HCT116 (cell line): ENCODE results near the gene AP3B1. TPM values are rescaled to one million over a fixed set of nuclear protein-coding genes. Genes with fewer than 3 reads are reported as not detected.

Experiments
- ATAC-seq: fragments of 200-7000 bp; cut with Tn5 transposase; 2 replicates; pipeline ENCODE4 v1.9.1; 2020; ENCODE audit warnings: mild to moderate bottlenecking, moderate library complexity
- BruUV-seq: library from RNA; stranded (reverse); fragments of 400-500 nt; replicated peaks from 2 replicates; lab custom pipeline; 2021; lab: Mats Ljungman, UMichigan
- CTCF ChIA-PET: fragments of 300-600 bp; sonication (Branson Sonifier 250); formaldehyde crosslinking; loops from one replicate; lab custom pipeline; 2021; ENCODE audit warnings: antibody characterized with exemption; lab: Charles Lee
- POLR2A ChIA-PET: fragments of 300-600, 350-600 bp; sonication (Branson Sonifier 250); formaldehyde crosslinking; loops from one replicate; lab custom pipeline; 2021; ENCODE audit warnings: antibody characterized with exemption; lab: Charles Lee
- RAD21 ChIA-PET, 2 experiments: fragments of 300-600 bp; sonication (Branson Sonifier 250); formaldehyde crosslinking; loops; one replicate each; lab custom pipeline; 2023; ENCODE audit warnings: low total read pairs in 2 of 2; ENCODE audit not compliant: uncharacterized antibody in 2 of 2, unreplicated experiment in 2 of 2, low non-redundant PET in 1 of 2; lab: Charles Lee
- DNase-seq: peaks from one replicate; pipeline ENCODE4 v3.0.0-alpha.2; 2010; ENCODE audit warnings: low read depth, low spot score
- H2AFZ ChIP-seq: fragments of 200-600 bp; shearing (Covaris generic), sonication (generic); 2 replicates; pipeline ENCODE4 v1.6.1; 2017; ENCODE audit warnings: low read depth, mixed run types, mixed read lengths, antibody characterized with exemption, low read length; ENCODE audit not compliant: poor library complexity, severe bottlenecking
- H3K27ac ChIP-seq: 2 replicates; pipeline ENCODE4 v1.5.1; 2012; ENCODE audit warnings: low read depth, low read length
- H3K27me3 ChIP-seq: fragments of 200-600 bp; sonication (generic); 2 replicates; pipeline ENCODE4 v1.6.1; 2016; ENCODE audit warnings: mixed run types, low read length, mixed read lengths; ENCODE audit not compliant: insufficient read depth
- H3K36me3 ChIP-seq, 2 experiments: fragments of 200-500 bp in 1 of 2; fragments of 200-600 bp in 1 of 2; sonication (Bioruptor generic) in 1 of 2; sonication (generic) in 1 of 2; 2 replicates each; pipeline versions ENCODE4 v1.5.1 to v1.6.1; 2014 to 2016; ENCODE audit warnings: low read length in 2 of 2, inconsistent platforms in 1 of 2, mixed read lengths in 1 of 2, mixed run types in 1 of 2; ENCODE audit not compliant: insufficient read depth in 2 of 2, control insufficient read depth in 1 of 2
- H3K4me1 ChIP-seq, 2 experiments: fragments of 200-600 bp in 1 of 2; sonication (generic) in 1 of 2; 2 replicates each; pipeline versions ENCODE4 v1.5.1 to v1.6.1; 2012 to 2017; ENCODE audit warnings: low read length in 2 of 2, inconsistent platforms in 1 of 2, mild to moderate bottlenecking in 1 of 2, mixed read lengths in 1 of 2, mixed run types in 1 of 2, moderate library complexity in 1 of 2; ENCODE audit not compliant: insufficient read depth in 2 of 2, control insufficient read depth in 1 of 2
- H3K4me2 ChIP-seq: fragments of 200-600 bp; sonication (generic); 2 replicates; pipeline ENCODE4 v1.6.1; 2017; ENCODE audit warnings: mixed run types, low read length, mixed read lengths
- H3K4me3 ChIP-seq, 2 experiments: fragments of 200-600 bp in 1 of 2; sonication (generic) in 1 of 2; replicated peaks in 1 of 2; 2 replicates each; pipeline ENCODE4 v1.5.1; 2011 to 2016; ENCODE audit warnings: low read length in 2 of 2, control low read depth in 1 of 2, low read depth in 1 of 2, mild to moderate bottlenecking in 1 of 2, mixed read lengths in 1 of 2, mixed run types in 1 of 2
- H3K79me2 ChIP-seq: fragments of 200-600 bp; sonication (generic); 2 replicates; pipeline ENCODE4 v1.6.1; 2017; ENCODE audit warnings: mild to moderate bottlenecking, mixed run types, low read length, moderate library complexity, mixed read lengths; ENCODE audit not compliant: insufficient read depth
- H3K9ac ChIP-seq: fragments of 200-600 bp; sonication (generic); 2 replicates; pipeline ENCODE4 v1.6.1; 2016; ENCODE audit warnings: low read length, mixed read lengths
- H3K9me2 ChIP-seq: fragments of 200-600 bp; sonication (generic), shearing (Covaris generic); 2 replicates; pipeline ENCODE4 v1.6.1; 2017; ENCODE audit warnings: mixed run types, mild to moderate bottlenecking, moderate library complexity; ENCODE audit not compliant: insufficient read depth
- H3K9me3 ChIP-seq, 2 experiments: fragments of 200-500 bp in 1 of 2; fragments of 200-600 bp in 1 of 2; sonication (Bioruptor generic) in 1 of 2; sonication (generic) in 1 of 2; 2 replicates each; pipeline ENCODE4 v1.6.1; 2014 to 2017; ENCODE audit warnings: low read length in 2 of 2, mixed read lengths in 2 of 2, inconsistent platforms in 1 of 2, low read depth in 1 of 2, mild to moderate bottlenecking in 1 of 2, mixed run types in 1 of 2, moderate library complexity in 1 of 2; ENCODE audit not compliant: control insufficient read depth in 1 of 2, insufficient read depth in 1 of 2
- H4K20me1 ChIP-seq: fragments of 200-600 bp; sonication (generic), shearing (Covaris generic); 2 replicates; pipeline ENCODE4 v1.6.1; 2017; ENCODE audit warnings: mixed run types, mild to moderate bottlenecking, moderate library complexity; ENCODE audit not compliant: insufficient read depth
- ATF3 ChIP-seq: IDR thresholded peaks from 2 replicates; pipeline ENCODE4 v1.6.1; 2012
- CBX3 ChIP-seq: IDR thresholded peaks from 2 replicates; pipeline ENCODE4 v1.6.1; 2012; ENCODE audit warnings: low read depth
- CTCF ChIP-seq, 3 experiments: fragments of 200-600 bp in 1 of 3; sonication (generic) in 1 of 3; IDR thresholded peaks in 2 of 3; conservative IDR thresholded peaks in 1 of 3; 2 replicates each; pipeline ENCODE4 v1.5.1; 2012 to 2017; ENCODE audit warnings: low read depth in 2 of 3, low read length in 2 of 3, antibody characterized with exemption in 1 of 3, borderline replicate concordance in 1 of 3, control low read depth in 1 of 3, mild to moderate bottlenecking in 1 of 3, mixed read lengths in 1 of 3, mixed run types in 1 of 3, moderate library complexity in 1 of 3; ENCODE audit not compliant: insufficient read depth in 1 of 3
- EGR1 ChIP-seq: IDR thresholded peaks from 2 replicates; pipeline ENCODE4 v1.6.1; 2012; ENCODE audit warnings: low read depth
- EZH2 ChIP-seq: fragments of 200-600 bp; sonication (generic); IDR thresholded peaks from 2 replicates; pipeline ENCODE4 v1.6.1; 2017; ENCODE audit warnings: antibody characterized with exemption, mixed run types
- EZH2phosphoT487 ChIP-seq: fragments of 200-600 bp; IDR thresholded peaks from 2 replicates; pipeline ENCODE4 v1.6.1; 2018; ENCODE audit warnings: antibody characterized with exemption, borderline replicate concordance
- FOSL1 ChIP-seq: IDR thresholded peaks from 2 replicates; pipeline ENCODE4 v1.6.1; 2012; ENCODE audit warnings: low read depth
- JUND ChIP-seq: IDR thresholded peaks from 2 replicates; pipeline ENCODE4 v1.6.1; 2012
- MAX ChIP-seq: IDR thresholded peaks from 2 replicates; pipeline ENCODE4 v1.6.1; 2012
- POLR2A ChIP-seq: IDR thresholded peaks from 2 replicates; pipeline ENCODE4 v1.7.0; 2011; ENCODE audit warnings: borderline replicate concordance; ENCODE audit not compliant: insufficient read depth, insufficient read length; ENCODE audit errors: extremely low read depth
- POLR2AphosphoS5 ChIP-seq: IDR thresholded peaks from 2 replicates; pipeline ENCODE4 v1.6.1; 2011; ENCODE audit warnings: mild to moderate bottlenecking, low read depth, low read length, moderate library complexity
- RAD21 ChIP-seq: IDR thresholded peaks from 2 replicates; pipeline ENCODE4 v1.6.1; 2012; ENCODE audit warnings: low read depth, mild to moderate bottlenecking
- REST ChIP-seq: IDR thresholded peaks from 2 replicates; pipeline ENCODE4 v1.6.1; 2012; ENCODE audit warnings: low read depth
- SP1 ChIP-seq: IDR thresholded peaks from 2 replicates; pipeline ENCODE4 v1.6.1; 2012; ENCODE audit warnings: low read depth
- SRF ChIP-seq: IDR thresholded peaks from 2 replicates; pipeline ENCODE4 v1.6.1; 2012; ENCODE audit warnings: low read depth
- TCF7L2 ChIP-seq: IDR thresholded peaks from 2 replicates; pipeline ENCODE4 v1.7.0; 2011; ENCODE audit warnings: borderline replicate concordance, inconsistent platforms; ENCODE audit not compliant: insufficient read depth, insufficient read length; ENCODE audit errors: extremely low read depth
- YY1 ChIP-seq: IDR thresholded peaks from 2 replicates; pipeline ENCODE4 v1.6.1; 2011; ENCODE audit warnings: low read length, low read depth, moderate library complexity, mild to moderate bottlenecking; ENCODE audit not compliant: insufficient replicate concordance; ENCODE audit errors: extremely low read depth
- ZBTB33 ChIP-seq: IDR thresholded peaks from 2 replicates; pipeline ENCODE4 v1.6.1; 2011; ENCODE audit warnings: mild to moderate bottlenecking, low read length, moderate library complexity; ENCODE audit not compliant: insufficient replicate concordance; ENCODE audit errors: extremely low read depth
- ZNF274 ChIP-seq: fragments of 200-500 bp; sonication (Bioruptor generic); IDR thresholded peaks from 2 replicates; pipeline ENCODE4 v1.6.1; 2014; ENCODE audit warnings: mild to moderate bottlenecking, low read depth, low read length, inconsistent platforms
- intact Hi-C: fragments of 100-400 bp; cut with micrococcal nuclease; formaldehyde crosslinking; loops from 2 replicates; pipeline ENCODE4 v1.10.0; 2022
- total RNA-seq: library from RNA; stranded (reverse); gene quantifications from one replicate; pipeline ENCODE4 v1.2.1, GENCODE V29; 2021; ENCODE audit not compliant: unreplicated experiment

The AP3B1 gene
- total RNA-seq, 1 experiment from 2014 or later, result 54.5 TPM

GRCh38 chr5:78007233-78007632 is 287.3 kb downstream of the AP3B1 start:
- H3K4me1 ChIP-seq, result no peaks in the 10 kb centered on the region
- TF ChIP-seq CBX3 (no peak), EZH2 (no peak), ZBTB33 (no peak), YY1 (no peak), ATF3 (no peak), TCF7L2 (no peak), FOSL1 (no peak), JUND (no peak), REST (no peak), EGR1 (no peak), EZH2phosphoT487 (no peak), ZNF274 (no peak), POLR2A (no peak), MAX (no peak), POLR2AphosphoS5 (no peak), SP1 (no peak), RAD21 (no peak), SRF (no peak), CTCF (IDR thresholded peaks at IDR 0.05 in 2 of 3, conservative IDR thresholded peaks at IDR 0.05 in 1 of 3; ENCODE audit: borderline replicate concordance in 1 of 3, insufficient read depth in 1 of 3, low read depth in 2 of 3, low read length in 2 of 3) (no peak)
- TF ChIP-seq, all 23 proteins: peak for 0
- intact Hi-C loops, result loop anchor here (5.0 kb wide), 1 partner anchor 140 kb away; no protein-coding TSS in a partner anchor
- Histone ChIP-seq H2AFZ (no peak overlapping the region), H3K27me3 (no peaks in the 10 kb centered on the region), H3K4me2 (no peak overlapping the region), H3K4me3 (no peak overlapping the region), H4K20me1 (no peaks in the 10 kb centered on the region), H3K36me3 (no peaks in the 10 kb centered on the region), H3K27ac (no peak overlapping the region), H3K9ac (no peak overlapping the region), H3K79me2 (no peaks in the 10 kb centered on the region), H3K9me2 (no peaks in the 10 kb centered on the region), H3K9me3 (no peaks in the 10 kb centered on the region)
- no peak for ATAC-seq
- no TSS peak for BruUV-seq
- RAD21 ChIA-PET, result interaction anchor here in 1 of 2 experiments (0.6 kb wide), 2 partner anchors 11 to 256 kb away, joined by 3 read pairs; no protein-coding TSS in a partner anchor
- POLR2A ChIA-PET, result no interaction called here
- DNase-seq, result no peak
- CTCF ChIA-PET, result interaction anchor here (1.3 kb wide), 1 partner anchor 446 kb away, joined by 3 read pairs; no protein-coding TSS in a partner anchor
